ENCODE measurements around the gene GYG2. TPM values are rescaled to one million over a fixed set of nuclear protein-coding genes. Genes with fewer than 3 reads are reported as not detected.

The GYG2 gene
- total and polyA plus RNA-seq, 8 donors: 2.2 to 8.6 (median 4.9) TPM

DNA sequence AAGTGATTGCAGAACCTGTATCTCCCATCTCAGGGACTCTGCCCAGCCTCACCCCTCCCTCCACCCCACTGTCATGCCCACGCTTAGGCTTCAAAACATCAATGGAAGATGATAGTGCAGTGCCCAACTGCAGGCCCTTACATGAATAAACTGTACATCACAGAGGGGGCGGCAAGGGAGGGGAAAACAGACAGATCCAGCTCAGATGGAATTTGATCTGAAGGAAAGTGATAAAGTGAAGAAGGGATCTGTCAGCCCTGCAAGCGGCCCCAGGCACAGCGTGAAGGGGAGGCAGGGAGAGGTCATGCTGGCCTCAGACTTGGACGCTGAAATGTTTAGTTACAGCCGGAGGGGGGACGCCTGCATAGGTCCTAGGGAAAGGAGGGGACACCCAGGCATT, 38.5 kb downstream of the GYG2 start:
- Histone ChIP-seq H3K4me3 (no peak overlapping the region), H3K36me3 (no peaks in the 10 kb centered on the region), H3K4me1 (no peaks in the 10 kb centered on the region), H3K9me3 (no peaks in the 10 kb centered on the region), H3K27ac (no peak overlapping the region), H3K27me3 (no peaks in the 10 kb centered on the region)
- DNase-seq (no peak), FAIRE-seq (no peak), ATAC-seq (no peak)
- TF ChIP-seq, protein P1, sequence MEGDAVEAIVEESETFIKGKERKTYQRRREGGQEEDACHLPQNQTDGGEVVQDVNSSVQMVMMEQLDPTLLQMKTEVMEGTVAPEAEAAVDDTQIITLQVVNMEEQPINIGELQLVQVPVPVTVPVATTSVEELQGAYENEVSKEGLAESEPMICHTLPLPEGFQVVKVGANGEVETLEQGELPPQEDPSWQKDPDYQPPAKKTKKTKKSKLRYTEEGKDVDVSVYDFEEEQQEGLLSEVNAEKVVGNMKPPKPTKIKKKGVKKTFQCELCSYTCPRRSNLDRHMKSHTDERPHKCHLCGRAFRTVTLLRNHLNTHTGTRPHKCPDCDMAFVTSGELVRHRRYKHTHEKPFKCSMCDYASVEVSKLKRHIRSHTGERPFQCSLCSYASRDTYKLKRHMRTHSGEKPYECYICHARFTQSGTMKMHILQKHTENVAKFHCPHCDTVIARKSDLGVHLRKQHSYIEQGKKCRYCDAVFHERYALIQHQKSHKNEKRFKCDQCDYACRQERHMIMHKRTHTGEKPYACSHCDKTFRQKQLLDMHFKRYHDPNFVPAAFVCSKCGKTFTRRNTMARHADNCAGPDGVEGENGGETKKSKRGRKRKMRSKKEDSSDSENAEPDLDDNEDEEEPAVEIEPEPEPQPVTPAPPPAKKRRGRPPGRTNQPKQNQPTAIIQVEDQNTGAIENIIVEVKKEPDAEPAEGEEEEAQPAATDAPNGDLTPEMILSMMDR (IDR thresholded peaks at IDR 0.05): no peak
- WGBS, 2 donors: 91 to 95% methylated on average over 7 of the region's 7 CpGs
- intact Hi-C loops (cut with DNase I): no loop called here

DNA sequence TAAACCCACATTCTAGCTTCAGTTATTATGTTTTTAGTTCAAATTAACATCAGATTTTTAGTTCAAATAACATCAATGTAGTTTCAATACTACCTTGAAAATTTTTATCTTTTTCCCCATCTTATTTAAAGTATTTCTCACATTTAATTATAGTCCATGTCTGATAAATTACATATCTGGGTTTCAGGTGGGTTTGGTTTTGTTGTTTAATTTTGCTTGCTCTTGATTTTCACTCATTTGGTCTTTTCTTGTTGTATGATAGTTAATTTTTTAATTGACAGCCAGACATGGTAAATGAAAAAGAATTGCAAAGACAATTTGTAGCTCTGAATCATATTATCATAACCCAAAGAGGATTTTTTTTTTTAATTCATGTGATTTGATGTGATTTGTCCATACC, 41.9 kb downstream of the GYG2 start:
- Histone ChIP-seq H3K4me1 (no peaks in the 10 kb centered on the region), H3K27ac (no peak overlapping the region), H3K9me3 (no peaks in the 10 kb centered on the region), H3K27me3 (no peaks in the 10 kb centered on the region), H3K36me3 (no peaks in the 10 kb centered on the region), H3K4me3 (no peak overlapping the region)
- intact Hi-C loops (cut with DNase I): no loop called here
- TF ChIP-seq, protein P1 (IDR thresholded peaks at IDR 0.05): no peak
- FAIRE-seq: peak; percentile 54
- DNase-seq: no peak
- ATAC-seq: no peak

DNA sequence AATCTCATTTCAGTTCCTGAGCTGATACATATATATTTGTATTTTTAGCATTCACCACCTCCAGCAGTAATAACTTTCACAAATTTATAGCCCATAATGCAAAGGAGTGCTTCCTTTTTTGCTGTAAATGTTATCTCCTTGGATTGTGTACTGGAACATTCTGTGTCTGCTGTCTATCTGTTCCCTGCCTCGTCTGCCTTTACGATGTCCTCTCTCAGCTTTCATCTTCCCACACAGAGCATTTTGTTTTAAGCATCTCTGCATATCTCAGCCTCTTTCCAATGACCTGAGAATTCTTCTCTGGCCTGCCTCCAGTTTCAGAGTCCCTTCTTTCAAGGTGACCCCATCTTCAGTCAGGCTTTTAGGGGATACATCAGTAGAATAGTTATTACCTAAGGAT, 43.1 kb downstream of the GYG2 start:
- no peak overlapping the region for H3K4me3 ChIP-seq
- H3K36me3 ChIP-seq: no peaks in the 10 kb centered on the region
- no peak for DNase-seq
- 73 to 88% methylated on average over 2 of the region's 2 CpGs for whole genome bisulfite sequencing, 2 donors
- H3K4me1 ChIP-seq: no peaks in the 10 kb centered on the region
- FAIRE-seq: no peak
- intact Hi-C loops (cut with DNase I): no loop called here
- no peak overlapping the region for H3K27ac ChIP-seq
- no peak for ATAC-seq
- TF ChIP-seq, protein P1 (IDR thresholded peaks at IDR 0.05): no peak
- H3K27me3 ChIP-seq: no peaks in the 10 kb centered on the region
- no peaks in the 10 kb centered on the region for H3K9me3 ChIP-seq

DNA sequence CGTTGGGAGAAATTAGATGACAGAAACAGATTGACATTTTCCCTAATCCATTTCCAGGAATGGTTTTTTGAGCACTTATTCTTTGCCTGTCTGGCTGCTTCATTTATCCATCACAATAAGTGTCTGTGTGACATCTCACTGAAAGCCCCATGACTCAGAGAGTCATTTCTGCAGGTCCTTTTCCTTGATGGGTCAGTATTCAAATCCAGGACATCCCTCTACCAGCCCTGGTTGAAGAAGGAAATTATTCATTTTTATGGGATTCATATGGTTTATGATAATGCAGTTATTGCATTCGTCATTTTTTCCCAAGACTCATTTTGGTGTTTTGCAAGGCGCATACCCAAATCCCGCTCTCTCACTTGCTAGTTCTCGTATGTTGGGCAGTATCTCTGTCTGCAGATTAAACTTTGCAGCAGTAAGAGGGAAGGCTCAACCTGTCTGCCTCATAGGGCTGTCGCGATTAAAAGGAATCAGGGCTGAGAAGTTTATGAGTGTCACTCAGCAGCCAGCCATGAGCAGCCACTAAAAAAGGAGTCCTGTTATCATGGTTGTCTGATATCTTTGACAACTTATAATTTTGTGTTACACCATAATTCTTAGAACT, 44.0 kb downstream of the GYG2 start:
- Histone ChIP-seq H3K36me3 (no peaks in the 10 kb centered on the region), H3K27me3 (no peaks in the 10 kb centered on the region), H3K9me3 (no peaks in the 10 kb centered on the region), H3K4me1 (no peaks in the 10 kb centered on the region), H3K27ac (no peak overlapping the region), H3K4me3 (no peak overlapping the region)
- ATAC-seq: no peak
- no peak for FAIRE-seq
- TF ChIP-seq, protein P1 (IDR thresholded peaks at IDR 0.05): no peak
- no peak for DNase-seq
- 91 to 94% methylated on average over 7 of the region's 7 CpGs for WGBS, 2 donors
- intact Hi-C loops (cut with DNase I): no loop called here

DNA sequence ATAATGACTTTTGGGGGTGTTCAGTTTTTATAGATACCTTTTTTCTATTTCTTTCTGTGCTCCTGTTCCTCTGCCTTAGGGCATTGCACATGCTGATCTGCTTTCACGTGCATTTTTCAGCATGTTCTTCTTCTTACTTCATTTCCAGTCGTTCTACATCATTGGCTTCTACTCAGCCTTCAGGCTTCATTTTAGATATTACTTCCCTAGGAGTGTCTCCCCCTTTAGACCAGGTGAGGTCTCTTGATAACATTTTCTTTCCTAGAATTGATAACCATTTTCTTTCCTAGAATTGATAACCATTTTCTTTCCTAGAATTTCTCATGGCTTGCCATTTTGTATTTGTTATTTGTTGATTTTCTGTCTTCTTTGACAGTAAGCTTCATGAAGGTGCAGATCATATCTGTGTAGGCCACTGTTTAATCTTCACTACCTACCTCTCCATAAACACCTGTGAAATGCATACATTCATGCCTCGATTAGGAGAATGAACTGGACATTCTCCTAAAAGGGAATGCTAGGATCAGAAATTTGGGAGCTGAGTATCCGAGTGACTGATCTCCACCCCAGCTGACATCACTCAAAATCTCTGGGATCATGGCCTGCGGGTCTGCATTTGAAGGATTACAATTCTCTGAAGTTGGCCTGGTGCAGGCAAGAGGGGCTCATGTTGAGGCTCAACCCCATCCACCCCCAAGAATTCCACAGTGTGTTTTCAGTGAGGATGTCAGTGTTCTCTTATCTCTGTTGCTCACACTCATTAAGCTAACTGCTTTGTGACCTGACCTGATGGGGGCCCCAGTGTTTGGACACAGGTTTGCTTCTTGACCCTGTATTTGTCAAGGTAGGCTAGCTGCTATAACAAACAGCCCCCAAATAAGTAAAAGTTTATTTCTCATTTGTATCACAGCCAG, 45.7 kb downstream of the GYG2 start:
- Histone ChIP-seq H3K4me3 (no peak overlapping the region), H3K27me3 (no peaks in the 10 kb centered on the region), H3K4me1 (no peaks in the 10 kb centered on the region), H3K36me3 (no peaks in the 10 kb centered on the region), H3K9me3 (no peaks in the 10 kb centered on the region), H3K27ac (no peak overlapping the region)
- intact Hi-C loops (cut with DNase I): no loop called here
- 84 to 92% methylated on average over 5 of the region's 5 CpGs for WGBS, 2 donors
- TF ChIP-seq, protein P1 (IDR thresholded peaks at IDR 0.05): no peak
- FAIRE-seq (no peak), ATAC-seq (no peak), DNase-seq (no peak)
